ENCODE measurements around the gene POU2F1.

GRCh38 chr1:167344615-167345385 is 124.1 kb downstream of the POU2F1 start:
- TF ChIP-seq, protein P1, sequence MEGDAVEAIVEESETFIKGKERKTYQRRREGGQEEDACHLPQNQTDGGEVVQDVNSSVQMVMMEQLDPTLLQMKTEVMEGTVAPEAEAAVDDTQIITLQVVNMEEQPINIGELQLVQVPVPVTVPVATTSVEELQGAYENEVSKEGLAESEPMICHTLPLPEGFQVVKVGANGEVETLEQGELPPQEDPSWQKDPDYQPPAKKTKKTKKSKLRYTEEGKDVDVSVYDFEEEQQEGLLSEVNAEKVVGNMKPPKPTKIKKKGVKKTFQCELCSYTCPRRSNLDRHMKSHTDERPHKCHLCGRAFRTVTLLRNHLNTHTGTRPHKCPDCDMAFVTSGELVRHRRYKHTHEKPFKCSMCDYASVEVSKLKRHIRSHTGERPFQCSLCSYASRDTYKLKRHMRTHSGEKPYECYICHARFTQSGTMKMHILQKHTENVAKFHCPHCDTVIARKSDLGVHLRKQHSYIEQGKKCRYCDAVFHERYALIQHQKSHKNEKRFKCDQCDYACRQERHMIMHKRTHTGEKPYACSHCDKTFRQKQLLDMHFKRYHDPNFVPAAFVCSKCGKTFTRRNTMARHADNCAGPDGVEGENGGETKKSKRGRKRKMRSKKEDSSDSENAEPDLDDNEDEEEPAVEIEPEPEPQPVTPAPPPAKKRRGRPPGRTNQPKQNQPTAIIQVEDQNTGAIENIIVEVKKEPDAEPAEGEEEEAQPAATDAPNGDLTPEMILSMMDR (conservative IDR thresholded peaks at IDR 0.05; ENCODE audit: low read depth, low read length), result no peak
- TF ChIP-seq EZH2 (IDR thresholded peaks at IDR 0.05; ENCODE audit: borderline replicate concordance, low read depth, low read length, poor library complexity, severe bottlenecking), result no peak
